Neural progenitor cell (in vitro differentiated cells): ENCODE measurements around the gene PHC1.
"Not testable (repeated sequence)": the region's sequence is repeated elsewhere in the genome, so short reads cannot be mapped to it uniquely, and the experiment has no call there.

Experiments used
- CTCF ChIP-seq: fragments of 200-600 bp; sonication (generic); IDR thresholded peaks from 2 replicates; pipeline ENCODE4 v1.5.1; 2017; ENCODE audit warnings: antibody characterized with exemption, mild to moderate bottlenecking
- EZH2 ChIP-seq: fragments of 200-600 bp; sonication (generic); IDR thresholded peaks from 2 replicates; pipeline ENCODE4 v1.6.1; 2017; ENCODE audit warnings: antibody characterized with exemption, mild to moderate bottlenecking, moderate library complexity
- EZH2phosphoT487 ChIP-seq: fragments of 200-600 bp; sonication (generic); IDR thresholded peaks from 2 replicates; pipeline ENCODE4 v1.6.1; 2017; ENCODE audit warnings: antibody characterized with exemption

GRCh38 chr12:8937842-8938442 lies 23.6 kb downstream of the PHC1 start:
- TF ChIP-seq CTCF, EZH2, EZH2phosphoT487: not testable (repeated sequence)
